Aorta (tissue), 5 donors: ENCODE data around the gene MAST4. TPM values are rescaled to one million over a fixed set of nuclear protein-coding genes. Genes with fewer than 3 reads are reported as not detected.

ENCODE experiments used
- ATAC-seq: fragments of 200-7000 bp; cut with Tn5 transposase; one replicate; pipeline ENCODE4 v1.9.1; 2022; ENCODE audit warnings: moderate library complexity; ENCODE audit not compliant: low FRiP score
- DNase-seq, 2 donors: peaks; one replicate each; pipeline ENCODE4 v3.0.0-alpha.2; 2020
- H3K27ac ChIP-seq, 2 donors: one replicate each; pipeline ENCODE4 v1.5.1; 2013; ENCODE audit warnings: low read length in 2 of 2, mild to moderate bottlenecking in 2 of 2, moderate library complexity in 2 of 2, control low read depth in 1 of 2, inconsistent platforms in 1 of 2, low read depth in 1 of 2
- H3K27me3 ChIP-seq, 2 donors: one replicate each; pipeline ENCODE4 v1.6.1; 2013; ENCODE audit warnings: control low read depth in 1 of 2, low read length in 1 of 2, mild to moderate bottlenecking in 1 of 2, moderate library complexity in 1 of 2; ENCODE audit not compliant: insufficient read depth in 2 of 2, control insufficient read depth in 1 of 2
- H3K36me3 ChIP-seq, 2 donors: one replicate each; pipeline ENCODE4 v1.6.1; 2013; ENCODE audit warnings: control low read depth in 1 of 2, low read length in 1 of 2, mild to moderate bottlenecking in 1 of 2; ENCODE audit not compliant: insufficient read depth in 2 of 2, control insufficient read depth in 1 of 2
- H3K4me1 ChIP-seq, 2 donors: one replicate each; pipeline ENCODE4 v1.6.1; 2013; ENCODE audit warnings: low read length in 2 of 2, control low read depth in 1 of 2, mild to moderate bottlenecking in 1 of 2, moderate library complexity in 1 of 2; ENCODE audit not compliant: insufficient read depth in 2 of 2, control insufficient read depth in 1 of 2
- H3K4me3 ChIP-seq, 2 donors: one replicate each; pipeline ENCODE4 v1.5.1; 2013; ENCODE audit warnings: low read length in 2 of 2, control low read depth in 1 of 2, mild to moderate bottlenecking in 1 of 2
- H3K9me3 ChIP-seq: one replicate; pipeline ENCODE4 v1.6.1; 2013; ENCODE audit warnings: mild to moderate bottlenecking, low read length; ENCODE audit not compliant: control insufficient read depth
- WGBS, 2 donors: extraction: QIAGEN DNeasy Blood & Tissue Kit; methylation state at CpG; one replicate each; pipeline ENCODE4 v1.1.7; 2013; 5-methylcytosine and 5-hydroxymethylcytosine counted together
- intact Hi-C, 2 donors: fragments of 100-400 bp; cut with DNase I; formaldehyde crosslinking; loops; one replicate each; pipeline versions ENCODE4 v1.14.2 to v1.15.0; 2022
- polyA plus RNA-seq, 2 donors: library from polyadenylated mRNA; stranded (reverse); fragments of 200-250 nt; gene quantifications; one replicate each; pipeline ENCODE4 v1.2.3, GENCODE V29; 2013
- total RNA-seq, 2 donors: library from RNA; stranded (reverse); fragmentation: NEBNext Ultra II Directional; extraction: Animal tissue kit (Norgen Biotek cat#: 25700); gene quantifications; one replicate each; pipeline ENCODE4 v1.2.1, GENCODE V29; 2021
- donor health status: healthy with polysubstance abuse.
- donor health status: Bipolar disorder and iron deficiency.
- donor health status: DM: no; HTN: no; CAD: no.
- donor health status: DM: no; HTN: no; CAD: no.
- donor health status: DM: yes; HTN: yes; CAD: no.

MAST4 gene
- total and polyA plus RNA-seq, 4 donors: 2.4 to 66.5 (median 24.9) TPM

DNA sequence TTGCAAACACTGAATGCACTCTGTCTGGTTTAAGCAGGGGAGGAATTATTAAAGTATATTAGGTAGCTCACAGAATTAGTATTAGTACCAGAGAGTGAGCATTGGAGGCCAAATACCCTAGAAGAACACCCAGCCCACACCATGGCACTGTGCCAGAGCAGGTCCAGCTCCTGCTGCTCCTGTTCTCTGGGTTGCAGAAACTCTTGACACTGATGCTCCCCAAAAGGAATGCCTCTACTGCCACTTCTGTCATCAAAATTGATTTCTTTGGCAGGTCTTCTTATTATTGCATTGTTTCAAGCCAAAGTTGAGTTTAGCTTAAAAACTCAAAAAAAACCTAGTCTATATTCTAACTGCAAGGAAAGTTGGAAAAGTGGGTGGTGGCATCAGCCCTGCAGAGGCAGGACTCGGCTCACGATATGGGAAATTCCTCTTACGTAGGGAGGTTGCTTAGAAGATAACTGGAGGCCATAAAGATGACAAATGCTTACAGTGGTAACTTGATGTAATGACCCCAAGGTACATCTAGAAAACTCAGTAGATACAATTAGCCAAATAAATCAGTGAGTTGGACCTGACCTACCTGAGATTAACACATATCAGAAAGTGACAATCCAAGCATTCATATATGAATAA, 477.0 kb downstream of the MAST4 start:
- ATAC-seq: no peak
- 40 to 58% methylated on average over 3 of the region's 3 CpGs for WGBS, 2 donors

DNA sequence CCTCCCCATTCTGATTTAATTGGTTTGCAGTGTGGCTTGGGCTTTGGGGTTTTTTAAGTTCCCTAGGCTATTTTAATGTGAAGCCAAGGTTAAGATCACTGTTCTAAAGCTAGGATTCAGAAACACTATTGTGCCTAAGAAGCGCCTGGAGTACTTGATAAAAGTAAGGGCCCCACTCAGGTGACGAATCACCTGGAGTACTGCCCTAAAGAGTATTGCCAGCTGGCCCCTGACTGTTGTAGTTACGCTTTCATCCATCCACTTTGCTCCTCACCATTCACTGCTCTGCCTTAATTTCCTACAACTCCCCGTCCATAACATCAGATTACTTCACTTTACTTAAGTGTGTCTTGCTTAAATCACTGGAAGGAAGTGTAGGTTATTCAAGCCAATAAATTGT, 481.1 kb downstream of the MAST4 start:
- Histone ChIP-seq H3K9me3 (no peaks in the 10 kb centered on the region), H3K4me1 (peaks cover 0 to 4% of the 10 kb centered on the region in 2 donors), H3K4me3 (no peak overlapping the region), H3K27ac (no peak overlapping the region), H3K27me3 (no peaks in the 10 kb centered on the region), H3K36me3 (peaks cover 0 to 1% of the 10 kb centered on the region in 2 donors)
- ATAC-seq (no peak), DNase-seq (no peak)
- WGBS, 2 donors: 87 to 96% methylated on average over 4 of the region's 4 CpGs
- intact Hi-C loops: no loop called here

More for the DNA sequence above, 477.0 kb downstream of the MAST4 start:
- DNase-seq: peak in 1 of 2 donors; percentile 74
- intact Hi-C loops: no loop called here
- H3K27ac ChIP-seq: no peak overlapping the region
- peaks cover 0 to 4% of the 10 kb centered on the region in 2 donors for H3K4me1 ChIP-seq
- no peaks in the 10 kb centered on the region for H3K36me3 ChIP-seq
- H3K9me3 ChIP-seq: no peaks in the 10 kb centered on the region
- H3K4me3 ChIP-seq: no peak overlapping the region
- H3K27me3 ChIP-seq: no peaks in the 10 kb centered on the region

DNA sequence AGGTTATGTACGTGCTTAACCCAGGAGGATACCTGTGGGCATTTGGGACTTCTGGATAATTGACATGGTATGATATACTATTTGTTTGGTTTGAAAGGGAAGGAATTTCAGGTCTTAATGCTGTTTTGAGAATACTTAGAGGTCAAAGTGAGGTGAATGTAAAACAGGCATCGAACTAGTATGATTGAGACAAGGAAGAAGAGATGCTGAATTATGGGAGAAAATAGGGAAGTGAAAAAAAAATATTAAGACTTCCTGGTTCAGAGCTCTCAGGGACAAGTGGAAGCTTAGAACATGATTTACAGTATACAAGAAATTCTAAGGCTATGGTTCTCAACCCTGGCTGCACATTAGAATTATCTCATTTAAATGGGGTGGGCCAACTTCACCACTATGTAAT, 485.1 kb downstream of the MAST4 start:
- 91 to 94% methylated on average over 2 of the region's 2 CpGs for WGBS, 2 donors
- no peaks in the 10 kb centered on the region for H3K27me3 ChIP-seq
- H3K4me3 ChIP-seq: no peak overlapping the region
- H3K4me1 ChIP-seq: peaks cover 0 to 1% of the 10 kb centered on the region in 2 donors
- no peaks in the 10 kb centered on the region for H3K9me3 ChIP-seq
- no peak overlapping the region for H3K27ac ChIP-seq
- no peak for DNase-seq
- ATAC-seq: no peak
- H3K36me3 ChIP-seq: peaks cover 0 to 1% of the 10 kb centered on the region in 2 donors
- intact Hi-C loops: no loop called here

DNA sequence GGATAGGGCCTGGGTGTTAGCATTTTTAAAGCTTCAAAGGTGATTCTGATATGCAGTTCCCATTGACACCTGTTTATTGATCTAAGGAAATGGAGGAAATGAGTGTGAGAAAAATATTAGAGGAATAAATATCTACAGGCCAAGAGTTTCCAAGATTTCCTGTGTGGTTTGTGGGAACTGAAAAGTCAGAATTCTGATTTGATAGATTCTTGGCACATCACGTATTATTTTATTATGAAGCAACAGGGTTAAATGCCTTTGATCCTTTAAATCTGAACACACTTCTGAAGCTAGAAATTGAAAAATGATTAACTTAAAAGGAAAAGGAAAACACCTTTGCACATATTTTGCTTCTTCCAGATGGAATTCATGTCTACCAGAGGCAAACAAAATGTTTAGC, 486.7 kb downstream of the MAST4 start:
- DNase-seq (no peak), ATAC-seq (no peak)
- Histone ChIP-seq H3K9me3 (no peaks in the 10 kb centered on the region), H3K36me3 (peaks cover 0 to 1% of the 10 kb centered on the region in 2 donors), H3K27ac (no peak overlapping the region), H3K4me1 (peaks cover 0 to 1% of the 10 kb centered on the region in 2 donors), H3K27me3 (no peaks in the 10 kb centered on the region), H3K4me3 (no peak overlapping the region)
- intact Hi-C loops: no loop called here
- 59 to 63% methylated on average over 1 of the region's 1 CpG for WGBS, 2 donors

DNA sequence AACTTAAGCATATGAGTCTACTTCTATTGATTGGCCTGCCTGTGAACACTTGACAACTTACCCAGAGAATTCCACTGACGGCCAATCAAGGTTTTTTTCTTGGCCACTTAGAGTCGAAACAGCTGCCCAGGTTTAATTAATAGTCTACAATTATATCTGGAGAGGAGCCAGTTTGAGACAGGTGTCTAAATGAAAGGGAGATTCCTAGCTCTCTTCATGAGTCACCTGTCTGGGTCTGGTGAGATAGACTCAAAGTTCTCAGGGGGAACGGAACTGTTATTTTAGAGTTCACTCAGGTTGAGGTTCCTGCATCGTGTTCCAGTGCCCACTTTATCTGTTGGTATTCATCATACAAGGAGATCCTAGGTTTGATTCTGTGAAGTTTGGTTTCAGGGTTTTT, 489.4 kb downstream of the MAST4 start:
- WGBS, 2 donors: 91 to 96% methylated on average over 4 of the region's 4 CpGs

DNA sequence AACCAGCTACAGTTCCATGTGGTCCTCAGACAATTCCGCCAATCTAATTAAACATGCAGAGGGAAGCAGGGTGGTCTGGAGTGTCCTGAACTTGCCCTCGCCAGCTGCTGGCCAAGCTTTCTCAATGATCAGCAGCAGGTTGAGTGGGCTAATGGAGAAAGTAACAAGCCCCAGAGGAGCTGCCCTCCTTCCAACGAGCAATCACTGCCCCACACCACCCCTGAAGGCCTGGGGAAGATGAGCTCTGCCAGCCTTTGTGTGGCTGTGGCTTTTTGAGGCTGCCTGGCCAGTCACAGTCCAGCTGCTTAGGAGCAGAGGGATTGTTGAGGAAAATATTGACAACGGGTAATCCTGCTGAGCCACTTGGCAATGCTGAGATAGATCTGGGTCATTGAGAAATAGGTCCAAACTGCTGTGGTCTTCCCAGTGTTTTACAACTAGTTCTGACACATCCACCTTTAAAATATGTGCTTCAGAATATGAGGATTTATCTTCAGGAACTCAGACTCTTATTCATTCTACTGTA, 493.1 kb downstream of the MAST4 start:
- ATAC-seq: no peak
- Histone ChIP-seq H3K27me3 (no peaks in the 10 kb centered on the region), H3K9me3 (no peaks in the 10 kb centered on the region), H3K36me3 (peaks cover 0 to 3% of the 10 kb centered on the region in 2 donors), H3K27ac (no peak overlapping the region), H3K4me3 (no peak overlapping the region), H3K4me1 (peaks cover 2 to 3% of the 10 kb centered on the region in 2 donors)
- no peak for DNase-seq
- intact Hi-C loops: no loop called here
- 69 to 71% methylated on average over 4 of the region's 4 CpGs for WGBS, 2 donors

More for the DNA sequence above, 489.4 kb downstream of the MAST4 start:
- Histone ChIP-seq H3K27me3 (no peaks in the 10 kb centered on the region), H3K9me3 (no peaks in the 10 kb centered on the region), H3K4me1 (peaks cover 1 to 2% of the 10 kb centered on the region in 2 donors), H3K27ac (no peak overlapping the region), H3K36me3 (peaks cover 0 to under 1% of the 10 kb centered on the region in 2 donors), H3K4me3 (no peak overlapping the region)
- intact Hi-C loops: no loop called here
- DNase-seq (no peak), ATAC-seq (no peak)

DNA sequence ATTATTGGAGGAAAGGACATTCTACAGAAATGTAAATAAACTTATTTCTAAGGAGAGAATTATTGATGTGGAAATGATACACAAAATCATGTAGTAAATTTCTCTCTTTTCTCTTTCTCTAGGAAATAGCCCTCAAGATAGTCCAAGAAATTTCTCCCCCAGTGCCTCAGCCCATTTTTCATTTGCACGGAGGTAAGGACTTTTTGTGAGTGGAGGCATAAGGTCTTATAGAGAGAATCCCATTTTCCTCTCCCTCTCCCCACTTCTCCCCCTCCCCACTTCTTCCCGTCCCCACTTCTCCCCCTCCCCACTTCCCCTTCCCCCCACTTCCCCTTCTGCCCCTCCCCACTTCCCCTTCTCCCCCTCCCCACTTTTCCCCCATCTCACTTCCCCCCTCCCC, 493.8 kb downstream of the MAST4 start:
- H3K36me3 ChIP-seq: peaks cover 0 to 3% of the 10 kb centered on the region in 2 donors
- WGBS, 2 donors: 83 to 92% methylated on average over 2 of the region's 2 CpGs

DNA sequence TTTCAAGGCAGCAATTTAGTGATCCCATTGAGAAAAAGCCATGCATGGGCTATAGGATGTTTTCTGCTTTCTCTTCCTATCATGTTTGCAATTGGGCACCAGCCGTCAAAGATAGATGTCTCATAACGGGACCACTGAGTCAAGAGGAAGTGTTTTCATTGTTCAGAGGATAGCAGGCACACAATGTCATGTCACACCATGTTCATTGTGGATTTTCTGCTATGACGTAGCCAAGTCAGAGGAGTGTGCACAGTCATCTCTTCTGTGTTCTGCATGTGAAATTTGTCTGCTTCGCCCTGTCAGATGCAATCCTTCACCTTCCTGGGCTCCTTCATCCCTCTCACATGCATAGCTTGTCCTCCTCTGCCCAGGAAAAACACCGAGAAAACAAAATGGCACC, 494.4 kb downstream of the MAST4 start:
- Histone ChIP-seq H3K27ac (no peak overlapping the region), H3K4me3 (no peak overlapping the region), H3K27me3 (no peaks in the 10 kb centered on the region), H3K9me3 (no peaks in the 10 kb centered on the region), H3K36me3 (peaks cover 0 to 3% of the 10 kb centered on the region in 2 donors), H3K4me1 (peaks cover 1 to 2% of the 10 kb centered on the region in 2 donors)
- WGBS, 2 donors: 97 to 98% methylated on average over 5 of the region's 5 CpGs
- intact Hi-C loops: loop anchor here in 1 of 2 donors (5.0 kb wide), 1 partner anchor 103 kb away; no protein-coding TSS in a partner anchor
- no peak for DNase-seq
- no peak for ATAC-seq

More for the DNA sequence above, 493.8 kb downstream of the MAST4 start:
- ATAC-seq: no peak
- Histone ChIP-seq H3K9me3 (no peaks in the 10 kb centered on the region), H3K27ac (no peak overlapping the region), H3K4me3 (no peak overlapping the region), H3K4me1 (peaks cover 2 to 3% of the 10 kb centered on the region in 2 donors), H3K27me3 (no peaks in the 10 kb centered on the region)
- DNase-seq: no peak
- intact Hi-C loops: loop anchor here in 1 of 2 donors (5.0 kb wide), 1 partner anchor 103 kb away; no protein-coding TSS in a partner anchor

DNA sequence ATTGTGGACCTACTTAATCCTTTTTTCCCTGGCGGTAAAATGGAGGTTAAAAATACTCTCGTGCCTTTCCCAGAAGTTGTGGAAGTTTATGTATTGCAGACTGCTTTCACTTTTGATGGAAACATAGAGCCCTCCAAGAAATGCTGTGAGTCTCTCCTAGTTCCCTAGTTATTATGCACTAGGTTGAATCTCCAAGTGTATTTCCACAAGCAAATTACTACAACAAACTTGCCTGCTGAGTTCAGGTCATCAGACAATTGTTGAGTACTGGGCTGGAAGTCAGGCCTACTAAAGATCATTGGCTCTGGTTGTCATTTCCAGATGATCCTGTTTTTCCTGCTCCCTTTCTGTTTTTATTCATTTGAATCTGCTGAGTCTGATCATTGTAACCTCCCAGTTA, 496.3 kb downstream of the MAST4 start:
- no peak for DNase-seq
- peaks cover 1 to 2% of the 10 kb centered on the region in 2 donors for H3K4me1 ChIP-seq
- peaks cover 0 to 3% of the 10 kb centered on the region in 2 donors for H3K36me3 ChIP-seq
- H3K4me3 ChIP-seq: peak overlapping the region in 1 of 2 donors; percentile 48
- peak overlapping the region; percentile 48 to 82 for H3K27ac ChIP-seq
- H3K27me3 ChIP-seq: no peaks in the 10 kb centered on the region
- intact Hi-C loops: loop anchor here in 1 of 2 donors (5.0 kb wide), 1 partner anchor 105 kb away; no protein-coding TSS in a partner anchor
- no peaks in the 10 kb centered on the region for H3K9me3 ChIP-seq
- 0 to 3% methylated on average over 2 of the region's 2 CpGs for WGBS, 2 donors
- ATAC-seq: peak; percentile 30
